Neural crest cell (in vitro differentiated cells): Measurements from ENCODE around the gene C16orf90. TPM values are rescaled to one million over a fixed set of nuclear protein-coding genes. Genes with fewer than 3 reads are reported as not detected.
"Not testable (repeated sequence)": the region's sequence is repeated elsewhere in the genome, so short reads cannot be mapped to it uniquely, and the experiment has no call there.

Source experiments
- DNase-seq: peaks from one replicate; pipeline ENCODE4 v3.0.0; 2021; ENCODE audit warnings: low read depth, mixed read lengths, low spot score
- H3K27ac Mint-ChIP-seq: one replicate; pipeline ENCODE4 v1.8.0; 2021; ENCODE audit warnings: mild to moderate bottlenecking, mixed read lengths; ENCODE audit not compliant: unreplicated experiment
- H3K27me3 Mint-ChIP-seq: 2 replicates; pipeline ENCODE4 v1.8.0; 2021; ENCODE audit warnings: low read depth, mild to moderate bottlenecking, mixed read lengths
- H3K36me3 Mint-ChIP-seq: 2 replicates; pipeline ENCODE4 v1.8.0; 2021; ENCODE audit warnings: low read depth, mild to moderate bottlenecking, mixed read lengths
- H3K4me1 Mint-ChIP-seq: 2 replicates; pipeline ENCODE4 v1.8.0; 2021; ENCODE audit warnings: mixed read lengths
- H3K4me3 Mint-ChIP-seq: one replicate; pipeline ENCODE4 v1.8.0; 2021; ENCODE audit warnings: mild to moderate bottlenecking, mixed read lengths
- H3K9me3 Mint-ChIP-seq: 2 replicates; pipeline ENCODE4 v1.8.0; 2021; ENCODE audit warnings: mixed read lengths
- total RNA-seq: library from RNA; stranded (reverse); gene quantifications from 2 replicates; pipeline ENCODE4 v1.2.1, GENCODE V29; 2021
- TF ChIP-seq, protein P1 (sequence below): fragments of 200-600 bp; sonication (generic); conservative IDR thresholded peaks from 2 replicates; pipeline ENCODE4 v1.5.0; 2021; ENCODE audit warnings: antibody characterized with exemption, mild to moderate bottlenecking

The C16orf90 gene
- total RNA-seq, 1 donor from 2014 or later, result not detected

DNA sequence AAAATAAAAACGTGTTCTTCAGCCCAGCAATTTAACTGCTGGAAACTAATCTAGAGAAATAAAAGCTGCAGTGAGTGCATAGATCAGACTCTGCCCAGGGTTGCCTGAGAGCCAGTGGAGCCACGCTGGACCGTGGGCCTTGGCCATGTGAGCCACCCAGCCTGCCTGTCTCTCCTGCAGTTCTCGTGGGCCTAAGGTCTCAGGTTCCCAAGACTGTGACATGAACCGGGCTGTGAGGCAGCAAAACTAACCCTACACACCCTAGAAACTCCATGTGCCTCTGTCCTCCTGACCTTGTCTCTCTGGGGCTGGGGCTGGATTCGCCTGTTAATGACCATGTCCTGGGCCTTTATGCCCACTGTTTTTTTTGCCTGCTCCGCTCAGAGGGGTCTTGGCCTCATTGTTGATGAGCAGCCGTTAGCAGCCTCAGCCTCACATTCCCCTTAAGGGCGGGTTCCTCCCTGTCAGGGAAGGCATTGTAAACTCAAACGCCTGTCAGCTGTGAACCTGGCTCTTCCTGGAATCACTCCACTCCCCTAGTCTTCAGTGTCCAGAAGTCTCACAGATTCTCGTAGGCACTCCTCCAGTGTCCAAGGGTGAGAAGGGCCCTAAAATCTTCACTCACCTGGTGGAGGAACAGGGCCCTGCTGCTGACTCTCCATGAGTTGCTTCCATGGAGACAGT lies 16.9 kb downstream of the C16orf90 start:
- H3K9me3 Mint-ChIP-seq, result no peaks in the 10 kb centered on the region
- H3K27ac Mint-ChIP-seq, result peak overlapping the region; percentile 78
- H3K4me3 Mint-ChIP-seq, result no peak overlapping the region
- peaks cover 7% of the 10 kb centered on the region for H3K4me1 Mint-ChIP-seq
- DNase-seq, result no peak
- TF ChIP-seq, protein P1, sequence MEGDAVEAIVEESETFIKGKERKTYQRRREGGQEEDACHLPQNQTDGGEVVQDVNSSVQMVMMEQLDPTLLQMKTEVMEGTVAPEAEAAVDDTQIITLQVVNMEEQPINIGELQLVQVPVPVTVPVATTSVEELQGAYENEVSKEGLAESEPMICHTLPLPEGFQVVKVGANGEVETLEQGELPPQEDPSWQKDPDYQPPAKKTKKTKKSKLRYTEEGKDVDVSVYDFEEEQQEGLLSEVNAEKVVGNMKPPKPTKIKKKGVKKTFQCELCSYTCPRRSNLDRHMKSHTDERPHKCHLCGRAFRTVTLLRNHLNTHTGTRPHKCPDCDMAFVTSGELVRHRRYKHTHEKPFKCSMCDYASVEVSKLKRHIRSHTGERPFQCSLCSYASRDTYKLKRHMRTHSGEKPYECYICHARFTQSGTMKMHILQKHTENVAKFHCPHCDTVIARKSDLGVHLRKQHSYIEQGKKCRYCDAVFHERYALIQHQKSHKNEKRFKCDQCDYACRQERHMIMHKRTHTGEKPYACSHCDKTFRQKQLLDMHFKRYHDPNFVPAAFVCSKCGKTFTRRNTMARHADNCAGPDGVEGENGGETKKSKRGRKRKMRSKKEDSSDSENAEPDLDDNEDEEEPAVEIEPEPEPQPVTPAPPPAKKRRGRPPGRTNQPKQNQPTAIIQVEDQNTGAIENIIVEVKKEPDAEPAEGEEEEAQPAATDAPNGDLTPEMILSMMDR, result no peak
- H3K27me3 Mint-ChIP-seq, result no peaks in the 10 kb centered on the region
- peaks cover 5% of the 10 kb centered on the region for H3K36me3 Mint-ChIP-seq

DNA sequence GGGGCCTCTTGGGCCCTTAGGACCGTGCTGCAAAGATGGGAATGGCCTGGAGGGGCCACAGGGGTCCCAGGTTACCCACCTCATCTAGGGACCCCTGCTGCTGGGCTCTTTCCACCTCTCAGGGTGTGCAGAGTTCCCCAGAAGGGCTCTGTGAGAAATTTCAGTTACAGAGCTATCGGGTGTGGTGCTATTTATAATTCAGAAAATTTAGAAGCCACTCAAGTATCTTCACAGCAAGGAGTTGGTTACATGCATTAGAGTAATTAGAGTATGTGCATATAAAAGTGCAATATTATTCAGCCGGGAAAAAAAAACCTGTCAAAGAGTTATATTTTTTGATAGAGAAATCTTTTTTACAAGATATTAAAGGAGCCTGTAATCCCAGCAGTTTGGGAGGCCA lies 18.9 kb downstream of the C16orf90 start:
- Mint-ChIP-seq H3K9me3 (no peaks in the 10 kb centered on the region), H3K4me1 (peaks cover 7% of the 10 kb centered on the region), H3K27ac (no peak overlapping the region), H3K36me3 (no peaks in the 10 kb centered on the region), H3K27me3 (no peaks in the 10 kb centered on the region), H3K4me3 (no peak overlapping the region)
- DNase-seq, result no peak
- TF ChIP-seq, protein P1, result no peak

DNA sequence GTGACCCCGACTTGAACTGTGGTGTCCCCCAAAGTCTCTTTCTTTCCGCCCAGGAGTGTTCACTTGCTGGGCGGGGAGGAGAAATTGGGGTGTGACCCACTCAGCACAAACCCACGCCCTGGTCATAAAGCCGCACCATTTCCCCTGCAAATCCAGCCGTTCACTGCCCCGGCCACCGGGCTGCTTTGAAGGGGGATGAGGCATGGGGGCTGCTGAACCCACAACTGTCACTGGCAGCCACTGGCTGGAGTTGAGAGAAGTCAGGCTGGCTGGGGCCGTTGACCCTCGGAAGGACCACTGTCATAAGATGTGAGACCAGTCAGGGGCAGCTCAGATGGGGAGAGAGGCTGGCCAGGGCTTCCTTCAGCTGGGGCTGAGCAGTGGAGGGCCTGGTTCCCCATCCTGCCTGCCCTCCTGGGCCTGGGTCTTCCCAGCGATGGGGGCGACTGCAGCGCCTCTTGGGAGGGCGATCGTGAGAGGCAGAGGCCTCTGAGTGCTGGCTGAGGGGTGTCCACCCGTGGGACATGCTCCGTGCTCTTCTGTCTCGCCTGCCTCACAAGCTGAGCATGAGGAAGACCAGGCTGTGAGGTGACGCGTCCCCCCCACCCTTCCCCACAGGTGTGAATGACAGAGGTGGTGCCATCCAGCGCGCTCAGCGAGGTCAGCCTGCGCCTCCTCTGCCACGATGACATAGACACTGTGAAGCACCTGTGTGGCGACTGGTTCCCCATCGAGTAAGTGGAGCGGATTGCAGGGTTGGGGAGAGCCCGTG lies 19.5 kb downstream of the C16orf90 start:
- Mint-ChIP-seq H3K27me3 (no peaks in the 10 kb centered on the region), H3K36me3 (no peaks in the 10 kb centered on the region), H3K9me3 (no peaks in the 10 kb centered on the region), H3K27ac (no peak overlapping the region), H3K4me1 (peaks cover 7% of the 10 kb centered on the region), H3K4me3 (no peak overlapping the region)
- DNase-seq, result no peak
- TF ChIP-seq, protein P1, result no peak

DNA sequence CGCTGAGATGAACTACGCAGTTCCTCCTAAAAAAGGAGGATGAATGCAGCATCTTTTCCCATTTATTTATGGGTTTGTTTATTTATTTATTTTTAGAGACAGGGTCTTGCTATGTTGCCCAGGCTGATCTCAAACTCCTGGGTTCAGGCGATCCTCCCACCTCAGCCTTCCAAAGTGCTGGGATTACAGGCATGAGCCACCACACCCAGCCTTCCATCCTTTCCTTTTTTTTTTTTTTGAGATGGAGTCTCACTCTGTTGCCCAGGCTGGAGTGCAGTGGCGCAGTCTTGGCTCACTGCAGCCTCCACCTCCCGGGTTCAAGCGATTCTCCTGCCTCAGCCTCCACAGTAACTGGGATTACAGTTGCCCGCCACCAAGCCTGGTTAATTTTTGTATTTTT lies 20.4 kb downstream of the C16orf90 start:
- H3K4me1 Mint-ChIP-seq, H3K9me3 Mint-ChIP-seq, DNase-seq, H3K4me3 Mint-ChIP-seq, H3K27ac Mint-ChIP-seq, H3K36me3 Mint-ChIP-seq, H3K27me3 Mint-ChIP-seq: not testable (repeated sequence)

DNA sequence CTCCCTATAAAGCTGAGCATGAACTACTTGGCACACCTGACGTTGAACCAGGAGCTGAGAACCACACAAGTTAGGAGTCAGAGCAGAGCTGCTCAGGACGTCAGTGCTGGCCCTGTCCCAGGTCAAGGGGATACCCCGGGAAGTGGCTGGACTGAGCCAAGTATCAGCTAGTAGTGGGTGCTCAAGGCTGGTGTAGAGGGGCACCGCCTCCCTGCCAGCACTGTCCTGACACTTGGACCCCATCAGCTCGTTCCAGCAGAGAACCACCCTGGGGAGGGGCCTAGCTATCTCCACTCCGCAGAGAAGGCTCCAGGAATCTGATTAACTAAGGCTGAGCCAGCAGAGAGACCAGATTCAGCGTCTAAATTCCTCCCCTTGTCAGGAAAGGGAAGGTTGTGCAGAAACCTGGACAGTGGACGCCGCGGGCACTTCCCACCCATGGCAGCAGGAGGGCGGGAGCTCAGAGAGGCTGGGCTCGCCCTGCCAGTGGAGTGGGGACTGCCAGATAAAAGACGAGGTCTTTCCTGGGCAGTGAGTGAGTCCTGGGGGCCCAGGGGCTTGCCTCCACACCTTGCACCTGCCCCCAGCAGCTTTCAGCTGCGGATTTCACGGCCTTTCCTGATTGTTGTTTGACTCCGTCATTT lies 21.0 kb downstream of the C16orf90 start:
- Mint-ChIP-seq H3K27ac (no peak overlapping the region), H3K36me3 (no peaks in the 10 kb centered on the region), H3K4me3 (no peak overlapping the region), H3K9me3 (no peaks in the 10 kb centered on the region), H3K27me3 (no peaks in the 10 kb centered on the region), H3K4me1 (peaks cover 7% of the 10 kb centered on the region)
- DNase-seq, result no peak
- TF ChIP-seq, protein P1, result no peak

DNA sequence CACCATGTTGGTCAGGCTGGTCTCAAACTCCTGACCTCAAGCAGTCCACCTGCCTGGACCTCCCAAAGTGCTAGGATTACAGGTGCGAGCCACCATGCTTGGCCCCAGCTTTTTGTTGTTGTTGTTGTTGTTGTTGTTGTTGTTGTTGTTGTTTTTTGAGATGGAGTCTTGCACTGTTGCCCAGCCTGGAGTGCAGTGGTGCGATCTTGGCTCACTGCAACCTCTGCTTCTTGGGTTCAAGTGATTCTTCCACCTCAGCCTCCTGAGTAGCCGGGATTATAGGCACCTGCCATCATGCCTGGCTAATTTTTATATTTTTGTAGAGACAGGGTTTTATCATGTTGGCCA lies 21.7 kb downstream of the C16orf90 start:
- H3K27me3 Mint-ChIP-seq, H3K4me1 Mint-ChIP-seq, H3K27ac Mint-ChIP-seq, H3K4me3 Mint-ChIP-seq, H3K36me3 Mint-ChIP-seq, DNase-seq, H3K9me3 Mint-ChIP-seq: not testable (repeated sequence)
